ENCODE measurements around the gene TBC1D22A. TPM values are rescaled to one million over a fixed set of nuclear protein-coding genes. Genes with fewer than 3 reads are reported as not detected.
A peak's percentile ranks its signal among the peaks of the same experiment; 100 is the strongest.

The TBC1D22A gene
- polyA plus RNA-seq, 1 of the 3 experiments (the other 2 are of a cell fraction): 16.5 TPM

DNA sequence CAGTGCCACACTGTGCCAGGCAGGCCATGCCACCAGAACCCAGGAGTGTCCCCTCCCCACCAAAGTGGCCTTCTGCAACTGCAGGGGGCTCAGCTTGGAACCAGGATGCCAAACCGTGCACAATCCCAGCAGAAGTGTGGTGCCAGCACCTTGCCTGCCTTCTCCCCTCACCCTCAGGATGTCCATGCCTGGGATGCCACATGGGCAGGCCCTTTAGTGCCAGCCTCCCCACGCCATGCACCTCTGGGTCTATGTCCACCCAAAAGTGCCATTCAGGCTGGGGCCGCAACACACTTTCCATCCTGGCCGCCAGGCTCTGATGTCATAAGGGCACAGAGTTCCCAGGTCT lies 8.7 kb upstream of the TBC1D22A start:
- CTCF ChIA-PET: interaction anchor here (1.3 kb wide), 1 partner anchor 192 kb away, joined by 3 read pairs; no protein-coding TSS in a partner anchor
- peaks cover 24 to 26% of the 10 kb centered on the region in 2 experiments; a peak in 3 of 4 replicates for H3K4me1 ChIP-seq (ENCODE audit: control insufficient read depth in 1 of 2, insufficient read depth in 2 of 2, low read depth in 1 of 2, low read length in 1 of 2)
- no peak for TF ChIP-seq YY1 (IDR thresholded peaks at IDR 0.05; ENCODE audit: low read depth)
- TF ChIP-seq TAF1 (IDR thresholded peaks at IDR 0.05; ENCODE audit: borderline replicate concordance, low read depth, low read length): no peak
- TF ChIP-seq GATA2 (CRISPR knock-in tag; IDR thresholded peaks at IDR 0.05): no peak
- TF ChIP-seq RFX5 (IDR thresholded peaks at IDR 0.05; ENCODE audit: low read length): no peak
- no peak for TF ChIP-seq EP300 (IDR thresholded peaks at IDR 0.05; ENCODE audit: borderline replicate concordance in 1 of 2, low read depth in 1 of 2, low read length in 1 of 2)
- no peak for TF ChIP-seq CHD2 (IDR thresholded peaks at IDR 0.05; ENCODE audit: low read length, partially characterized antibody)
- no peak for TF ChIP-seq RCOR1 (IDR thresholded peaks at IDR 0.05; ENCODE audit: low read length)
- no peak for TF ChIP-seq MAX (IDR thresholded peaks at IDR 0.05; ENCODE audit: low read depth)
- no peak for TF ChIP-seq POLR2AphosphoS5 (IDR thresholded peaks at IDR 0.05; ENCODE audit: low read depth, low read length)
- TF ChIP-seq FOXM1 (IDR thresholded peaks at IDR 0.05; ENCODE audit: low read depth): no peak
- TF ChIP-seq MEF2A (IDR thresholded peaks at IDR 0.05; ENCODE audit: borderline replicate concordance, low read depth): no peak
- TF ChIP-seq RAD21 (IDR thresholded peaks at IDR 0.05; ENCODE audit: low read length): no peak
- no peak for TF ChIP-seq ZBTB33 (IDR thresholded peaks at IDR 0.05; ENCODE audit: borderline replicate concordance, low read depth)
- TF ChIP-seq FOXJ3 (CRISPR knock-in tag; IDR thresholded peaks at IDR 0.05): no peak
- TF ChIP-seq JUND (IDR thresholded peaks at IDR 0.05): no peak
- no peak for TF ChIP-seq RXRA (IDR thresholded peaks at IDR 0.05; ENCODE audit: borderline replicate concordance, low read depth)
- TF ChIP-seq TEAD4 (IDR thresholded peaks at IDR 0.05; ENCODE audit: borderline replicate concordance, insufficient read depth): no peak
- peak overlapping the region; percentile 75 for H3K9ac ChIP-seq
- no peak overlapping the region for H2AFZ ChIP-seq (ENCODE audit: low read depth)
- H4K20me1 ChIP-seq (ENCODE audit: insufficient read depth): no peaks in the 10 kb centered on the region
- H3K27me3 ChIP-seq (ENCODE audit: insufficient read depth): no peaks in the 10 kb centered on the region
- no peaks in the 10 kb centered on the region for H3K36me3 ChIP-seq (replicated peaks in 1 of 2; ENCODE audit: control insufficient read depth in 1 of 2, insufficient read depth in 2 of 2, low read length in 1 of 2)
- POLR2A ChIA-PET: no interaction called here
- H3K4me3 ChIP-seq (ENCODE audit: low read depth in 2 of 2, low read length in 1 of 2): peak overlapping the region in 1 of 2 experiments; percentile 25; a peak in 1 of 4 replicates
- peak overlapping the region; percentile 93 for H3K27ac ChIP-seq (ENCODE audit: low read depth in 2 of 2, low read length in 1 of 2)
- peaks cover 21% of the 10 kb centered on the region for H3F3A ChIP-seq (replicated peaks; ENCODE audit: insufficient read depth)
- peak overlapping the region; percentile 64 for H3K4me2 ChIP-seq
- H3K79me2 ChIP-seq (ENCODE audit: insufficient read depth): no peaks in the 10 kb centered on the region
- no peak for DNase-seq
- no peaks in the 10 kb centered on the region for H3K9me2 ChIP-seq
- 60% methylated on average over 3 of the region's 4 CpGs for WGBS (ENCODE audit: low lambda C conversion rate)
- H3K9me3 ChIP-seq: no peaks in the 10 kb centered on the region; the same call in 1 of the 2 replicates
